ENCODE results near the gene DPM2.

DNA sequence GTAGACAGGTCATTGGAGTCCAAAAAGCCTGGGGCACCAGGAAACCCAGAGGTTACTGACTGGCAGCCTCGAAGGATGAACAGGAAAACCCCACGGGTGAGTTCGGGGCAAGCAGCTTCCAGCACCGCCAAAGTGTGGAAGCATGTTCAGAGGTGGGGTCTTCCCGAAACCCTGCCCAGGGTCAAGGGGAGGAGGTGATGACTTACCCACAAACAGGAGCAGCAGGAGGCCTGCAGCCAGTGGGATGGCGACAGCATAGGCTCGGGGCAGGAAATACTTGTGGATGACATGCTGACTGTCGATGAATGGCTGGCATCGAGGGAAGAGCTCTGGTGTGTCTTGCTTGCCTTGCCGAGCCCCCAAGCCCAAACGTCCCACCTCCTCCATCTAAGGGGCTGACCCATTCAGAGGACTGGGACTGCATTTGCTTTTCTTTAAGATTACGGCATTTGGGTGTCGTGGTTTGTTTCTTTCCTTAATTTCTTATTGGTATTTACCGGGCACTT, 1.3 kb downstream of the DPM2 start:
- TF ChIP-seq, protein P1, sequence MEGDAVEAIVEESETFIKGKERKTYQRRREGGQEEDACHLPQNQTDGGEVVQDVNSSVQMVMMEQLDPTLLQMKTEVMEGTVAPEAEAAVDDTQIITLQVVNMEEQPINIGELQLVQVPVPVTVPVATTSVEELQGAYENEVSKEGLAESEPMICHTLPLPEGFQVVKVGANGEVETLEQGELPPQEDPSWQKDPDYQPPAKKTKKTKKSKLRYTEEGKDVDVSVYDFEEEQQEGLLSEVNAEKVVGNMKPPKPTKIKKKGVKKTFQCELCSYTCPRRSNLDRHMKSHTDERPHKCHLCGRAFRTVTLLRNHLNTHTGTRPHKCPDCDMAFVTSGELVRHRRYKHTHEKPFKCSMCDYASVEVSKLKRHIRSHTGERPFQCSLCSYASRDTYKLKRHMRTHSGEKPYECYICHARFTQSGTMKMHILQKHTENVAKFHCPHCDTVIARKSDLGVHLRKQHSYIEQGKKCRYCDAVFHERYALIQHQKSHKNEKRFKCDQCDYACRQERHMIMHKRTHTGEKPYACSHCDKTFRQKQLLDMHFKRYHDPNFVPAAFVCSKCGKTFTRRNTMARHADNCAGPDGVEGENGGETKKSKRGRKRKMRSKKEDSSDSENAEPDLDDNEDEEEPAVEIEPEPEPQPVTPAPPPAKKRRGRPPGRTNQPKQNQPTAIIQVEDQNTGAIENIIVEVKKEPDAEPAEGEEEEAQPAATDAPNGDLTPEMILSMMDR (IDR thresholded peaks at IDR 0.05; ENCODE audit: insufficient read depth, low read length, poor library complexity, severe bottlenecking), result no peak
- TF ChIP-seq EZH2phosphoT487 (conservative IDR thresholded peaks at IDR 0.05; ENCODE audit: low read length), result no peak
